WTC11 (cell line): ENCODE data around the gene OR10G3. TPM values are rescaled to one million over a fixed set of nuclear protein-coding genes. Genes with fewer than 3 reads are reported as not detected.

ENCODE experiments used
- ATAC-seq: fragments of 200-7000 bp; cut with Tn5 transposase; 2 replicates; pipeline ENCODE4 v1.10.0; 2021; ENCODE audit warnings: mild to moderate bottlenecking, moderate library complexity
- CTCF ChIA-PET: fragments of 300-600 bp; sonication (Branson Sonifier 250); formaldehyde crosslinking; loops from one replicate; lab custom pipeline; 2021; ENCODE audit warnings: antibody characterized with exemption; lab: Charles Lee
- POLR2A ChIA-PET: fragments of 350-600 bp; sonication (Branson Sonifier 250); formaldehyde crosslinking; loops from one replicate; lab custom pipeline; 2021; ENCODE audit warnings: antibody characterized with exemption; lab: Charles Lee
- DNase-seq: peaks from one replicate; pipeline ENCODE4 v3.0.0; 2021; ENCODE audit warnings: low spot score
- H3K27ac Mint-ChIP-seq: 2 replicates; pipeline ENCODE4 v1.8.0; 2021; ENCODE audit warnings: mixed read lengths
- H3K27me3 Mint-ChIP-seq: 2 replicates; pipeline ENCODE4 v1.8.0; 2021; ENCODE audit warnings: low read depth, mild to moderate bottlenecking, moderate library complexity, mixed read lengths
- H3K36me3 Mint-ChIP-seq: 2 replicates; pipeline ENCODE4 v1.8.0; 2021; ENCODE audit warnings: mixed read lengths
- H3K4me1 Mint-ChIP-seq: 2 replicates; pipeline ENCODE4 v1.8.0; 2022; ENCODE audit warnings: mixed read lengths
- H3K4me3 Mint-ChIP-seq: 2 replicates; pipeline ENCODE4 v1.8.0; 2021; ENCODE audit warnings: mild to moderate bottlenecking, moderate library complexity, mixed read lengths
- H3K9me3 Mint-ChIP-seq: 2 replicates; pipeline ENCODE4 v1.8.0; 2021; ENCODE audit warnings: mixed read lengths
- CREB1 ChIP-seq: sonication (generic); formaldehyde crosslinking; IDR thresholded peaks from 2 replicates; pipeline ENCODE4 v1.8.0; 2023; ENCODE audit warnings: mild to moderate bottlenecking, missing genetic modification reagents
- FOXJ3 ChIP-seq: sonication (generic); formaldehyde crosslinking; IDR thresholded peaks from 2 replicates; pipeline ENCODE4 v1.9.0; 2021; ENCODE audit warnings: missing genetic modification reagents, mild to moderate bottlenecking, borderline replicate concordance
- FOXK1 ChIP-seq: sonication (generic); formaldehyde crosslinking; IDR thresholded peaks from 2 replicates; pipeline ENCODE4 v1.8.0; 2022; ENCODE audit warnings: mild to moderate bottlenecking, moderate library complexity, missing genetic modification reagents
- GRHL2 ChIP-seq: fragments of 250-450 bp; sonication (Bioruptor Pico); IDR thresholded peaks from 2 replicates; pipeline ENCODE4 v1.8.0; 2022; ENCODE audit warnings: mild to moderate bottlenecking, moderate library complexity; ENCODE audit not compliant: insufficient replicate concordance, severe bottlenecking
- GTF2I ChIP-seq: fragments of 250-450 bp; sonication (Bioruptor Pico); conservative IDR thresholded peaks from 2 replicates; pipeline ENCODE4 v1.4.0; 2021; ENCODE audit warnings: mild to moderate bottlenecking
- IRF2 ChIP-seq: sonication (generic); formaldehyde crosslinking; IDR thresholded peaks from 2 replicates; pipeline ENCODE4 v1.8.0; 2022; ENCODE audit warnings: low read depth, missing genetic modification reagents, borderline replicate concordance
- MYBL2 ChIP-seq: sonication (generic); formaldehyde crosslinking; IDR thresholded peaks from 2 replicates; pipeline ENCODE4 v1.8.1; 2023; ENCODE audit warnings: mild to moderate bottlenecking, moderate library complexity, missing genetic modification reagents
- NFYB ChIP-seq: sonication (generic); formaldehyde crosslinking; conservative IDR thresholded peaks from 2 replicates; pipeline ENCODE4 v1.8.0; 2022; ENCODE audit warnings: low read depth, missing genetic modification reagents
- NR3C1 ChIP-seq: sonication (generic); formaldehyde crosslinking; conservative IDR thresholded peaks from 2 replicates; pipeline ENCODE4 v1.8.1; 2023; ENCODE audit warnings: low read depth, mild to moderate bottlenecking, missing genetic modification reagents
- SP1 ChIP-seq: sonication (generic); formaldehyde crosslinking; conservative IDR thresholded peaks from 2 replicates; pipeline ENCODE4 v1.8.1; 2022; ENCODE audit warnings: missing genetic modification reagents
- TEAD4 ChIP-seq: sonication (generic); formaldehyde crosslinking; IDR thresholded peaks from 2 replicates; pipeline ENCODE4 v1.8.0; 2022; ENCODE audit warnings: mild to moderate bottlenecking, missing genetic modification reagents
- ZBTB21 ChIP-seq: sonication (generic); formaldehyde crosslinking; IDR thresholded peaks from 2 replicates; pipeline ENCODE4 v1.8.1; 2023; ENCODE audit warnings: mild to moderate bottlenecking, missing genetic modification reagents, borderline replicate concordance
- ZNF138 ChIP-seq: sonication (generic); formaldehyde crosslinking; conservative IDR thresholded peaks from 2 replicates; pipeline ENCODE4 v1.8.1; 2022; ENCODE audit warnings: mild to moderate bottlenecking, moderate library complexity, missing genetic modification reagents
- ZNF232 ChIP-seq: sonication (generic); formaldehyde crosslinking; IDR thresholded peaks from 2 replicates; pipeline ENCODE4 v1.8.0; 2022; ENCODE audit warnings: mild to moderate bottlenecking, missing genetic modification reagents
- ZNF396 ChIP-seq: fragments of 250-450 bp; sonication (Bioruptor Pico); IDR thresholded peaks from 2 replicates; pipeline ENCODE4 v1.8.0; 2021; ENCODE audit warnings: mild to moderate bottlenecking, moderate library complexity, borderline replicate concordance
- total RNA-seq: library from RNA; stranded (reverse); gene quantifications from 3 replicates; pipeline ENCODE4 v1.2.3, GENCODE V29; 2021
- TF ChIP-seq, protein P1 (sequence below): sonication (generic); formaldehyde crosslinking; conservative IDR thresholded peaks from 2 replicates; pipeline ENCODE4 v1.8.1; 2023; ENCODE audit warnings: mild to moderate bottlenecking, low read depth, missing genetic modification reagents, moderate library complexity
- TF ChIP-seq, protein P2 (sequence below): sonication (generic); formaldehyde crosslinking; IDR thresholded peaks from 2 replicates; pipeline ENCODE4 v1.8.0; 2023; ENCODE audit warnings: mild to moderate bottlenecking, missing genetic modification reagents
- TF ChIP-seq, protein P3 (sequence below): sonication (generic); formaldehyde crosslinking; IDR thresholded peaks from 2 replicates; pipeline ENCODE4 v1.8.1; 2022; ENCODE audit warnings: mild to moderate bottlenecking, missing genetic modification reagents, moderate library complexity, borderline replicate concordance
- TF ChIP-seq, protein P4 (sequence below): fragments of 250-450 bp; sonication (Bioruptor Pico); IDR thresholded peaks from 2 replicates; pipeline ENCODE4 v1.9.0; 2021; ENCODE audit warnings: mild to moderate bottlenecking

The OR10G3 gene
- total RNA-seq, 1 experiment from 2014 or later = not detected

DNA sequence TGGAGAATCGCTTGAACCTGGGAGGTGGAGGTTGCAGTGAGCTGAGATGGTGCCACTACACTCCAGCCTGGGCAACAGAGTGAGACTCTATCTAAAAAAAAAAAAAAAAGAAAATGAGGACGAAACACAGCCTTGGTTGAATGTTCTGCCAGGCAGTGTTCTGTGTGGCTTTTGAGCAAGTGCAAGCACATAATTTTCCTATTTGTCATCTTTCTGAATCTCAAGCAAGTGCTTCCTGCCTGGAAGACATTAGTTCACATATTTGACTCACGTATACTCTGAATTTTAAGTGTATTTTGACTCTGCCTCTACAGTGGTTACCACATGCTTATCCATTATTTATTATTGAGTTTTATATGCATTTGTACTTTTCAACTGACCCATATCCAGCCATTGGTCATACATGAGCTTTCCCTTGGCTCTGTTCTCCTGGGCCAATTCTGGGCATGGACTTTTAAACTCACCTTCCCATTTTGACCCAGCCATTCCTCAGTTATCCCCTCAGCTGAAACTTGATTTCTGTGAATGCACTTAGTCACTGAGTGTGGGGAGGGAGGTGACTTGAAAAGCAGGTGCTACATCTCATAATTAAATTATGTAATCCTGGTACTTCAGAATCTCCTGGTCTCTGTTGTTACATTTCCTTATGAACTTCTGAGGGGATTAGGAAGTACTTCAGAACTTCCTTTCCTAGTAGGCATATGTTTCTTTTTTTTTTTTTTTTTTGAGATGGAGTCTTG, 46.8 kb upstream of the OR10G3 start:
- H3K4me1 Mint-ChIP-seq = peaks cover 8% of the 10 kb centered on the region
- CTCF ChIA-PET = no interaction called here
- DNase-seq (no peak), ATAC-seq (no peak)
- TF ChIP-seq GTF2I (CRISPR knock-in tag) (no peak), FOXJ3 (CRISPR knock-in tag) (no peak), MYBL2 (CRISPR knock-in tag) (no peak), CREB1 (no peak), ZNF232 (no peak), NFYB (CRISPR knock-in tag) (no peak), ZNF138 (CRISPR knock-in tag) (no peak)
- TF ChIP-seq, protein P1, sequence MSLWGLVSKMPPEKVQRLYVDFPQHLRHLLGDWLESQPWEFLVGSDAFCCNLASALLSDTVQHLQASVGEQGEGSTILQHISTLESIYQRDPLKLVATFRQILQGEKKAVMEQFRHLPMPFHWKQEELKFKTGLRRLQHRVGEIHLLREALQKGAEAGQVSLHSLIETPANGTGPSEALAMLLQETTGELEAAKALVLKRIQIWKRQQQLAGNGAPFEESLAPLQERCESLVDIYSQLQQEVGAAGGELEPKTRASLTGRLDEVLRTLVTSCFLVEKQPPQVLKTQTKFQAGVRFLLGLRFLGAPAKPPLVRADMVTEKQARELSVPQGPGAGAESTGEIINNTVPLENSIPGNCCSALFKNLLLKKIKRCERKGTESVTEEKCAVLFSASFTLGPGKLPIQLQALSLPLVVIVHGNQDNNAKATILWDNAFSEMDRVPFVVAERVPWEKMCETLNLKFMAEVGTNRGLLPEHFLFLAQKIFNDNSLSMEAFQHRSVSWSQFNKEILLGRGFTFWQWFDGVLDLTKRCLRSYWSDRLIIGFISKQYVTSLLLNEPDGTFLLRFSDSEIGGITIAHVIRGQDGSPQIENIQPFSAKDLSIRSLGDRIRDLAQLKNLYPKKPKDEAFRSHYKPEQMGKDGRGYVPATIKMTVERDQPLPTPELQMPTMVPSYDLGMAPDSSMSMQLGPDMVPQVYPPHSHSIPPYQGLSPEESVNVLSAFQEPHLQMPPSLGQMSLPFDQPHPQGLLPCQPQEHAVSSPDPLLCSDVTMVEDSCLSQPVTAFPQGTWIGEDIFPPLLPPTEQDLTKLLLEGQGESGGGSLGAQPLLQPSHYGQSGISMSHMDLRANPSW (CRISPR knock-in tag) = no peak
- H3K27ac Mint-ChIP-seq = no peak overlapping the region
- no peaks in the 10 kb centered on the region for H3K36me3 Mint-ChIP-seq
- H3K4me3 Mint-ChIP-seq = no peak overlapping the region
- peaks cover 7% of the 10 kb centered on the region for H3K9me3 Mint-ChIP-seq
- no peaks in the 10 kb centered on the region for H3K27me3 Mint-ChIP-seq
- POLR2A ChIA-PET = no interaction called here

DNA sequence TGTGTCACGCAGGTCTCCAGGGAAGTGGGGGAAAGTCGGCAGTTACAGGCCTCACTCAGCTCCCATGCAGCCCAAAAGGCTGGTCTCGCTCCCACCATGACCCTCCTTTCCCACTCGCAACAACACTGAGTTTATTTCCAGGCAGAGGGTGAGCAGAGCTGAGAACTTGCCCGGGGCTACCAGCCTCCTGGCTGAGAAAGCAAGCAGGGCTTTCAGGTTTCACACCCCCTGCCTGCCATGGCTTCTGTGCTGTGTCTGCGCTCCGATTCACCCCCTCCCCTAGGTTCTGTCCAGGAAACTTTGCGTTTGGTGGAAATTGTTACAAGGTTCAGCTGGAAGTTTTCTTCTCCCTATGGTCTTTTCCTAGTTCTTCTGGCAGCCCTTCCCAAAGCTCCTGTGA, 37.7 kb upstream of the OR10G3 start:
- CTCF ChIA-PET = interaction anchor here (1.3 kb wide), 1 partner anchor 162 kb away, joined by 3 read pairs; the partner anchor contains the start of gene CHD8
- Mint-ChIP-seq H3K36me3 (no peaks in the 10 kb centered on the region), H3K27me3 (no peaks in the 10 kb centered on the region), H3K4me3 (no peak overlapping the region), H3K27ac (no peak overlapping the region; the same call in 1 of the 2 replicates), H3K9me3 (peaks cover 7% of the 10 kb centered on the region), H3K4me1 (peaks cover 27% of the 10 kb centered on the region)
- TF ChIP-seq GTF2I (CRISPR knock-in tag) (no peak), GRHL2 (CRISPR knock-in tag) (no peak), ZNF396 (CRISPR knock-in tag) (no peak), ZBTB21 (CRISPR knock-in tag) (no peak), SP1 (CRISPR knock-in tag) (no peak), IRF2 (CRISPR knock-in tag) (no peak), NR3C1 (CRISPR knock-in tag) (no peak), FOXK1 (CRISPR knock-in tag) (no peak), TEAD4 (CRISPR knock-in tag) (no peak)
- TF ChIP-seq, protein P2, sequence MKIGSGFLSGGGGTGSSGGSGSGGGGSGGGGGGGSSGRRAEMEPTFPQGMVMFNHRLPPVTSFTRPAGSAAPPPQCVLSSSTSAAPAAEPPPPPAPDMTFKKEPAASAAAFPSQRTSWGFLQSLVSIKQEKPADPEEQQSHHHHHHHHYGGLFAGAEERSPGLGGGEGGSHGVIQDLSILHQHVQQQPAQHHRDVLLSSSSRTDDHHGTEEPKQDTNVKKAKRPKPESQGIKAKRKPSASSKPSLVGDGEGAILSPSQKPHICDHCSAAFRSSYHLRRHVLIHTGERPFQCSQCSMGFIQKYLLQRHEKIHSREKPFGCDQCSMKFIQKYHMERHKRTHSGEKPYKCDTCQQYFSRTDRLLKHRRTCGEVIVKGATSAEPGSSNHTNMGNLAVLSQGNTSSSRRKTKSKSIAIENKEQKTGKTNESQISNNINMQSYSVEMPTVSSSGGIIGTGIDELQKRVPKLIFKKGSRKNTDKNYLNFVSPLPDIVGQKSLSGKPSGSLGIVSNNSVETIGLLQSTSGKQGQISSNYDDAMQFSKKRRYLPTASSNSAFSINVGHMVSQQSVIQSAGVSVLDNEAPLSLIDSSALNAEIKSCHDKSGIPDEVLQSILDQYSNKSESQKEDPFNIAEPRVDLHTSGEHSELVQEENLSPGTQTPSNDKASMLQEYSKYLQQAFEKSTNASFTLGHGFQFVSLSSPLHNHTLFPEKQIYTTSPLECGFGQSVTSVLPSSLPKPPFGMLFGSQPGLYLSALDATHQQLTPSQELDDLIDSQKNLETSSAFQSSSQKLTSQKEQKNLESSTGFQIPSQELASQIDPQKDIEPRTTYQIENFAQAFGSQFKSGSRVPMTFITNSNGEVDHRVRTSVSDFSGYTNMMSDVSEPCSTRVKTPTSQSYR = no peak
- TF ChIP-seq, protein P3, sequence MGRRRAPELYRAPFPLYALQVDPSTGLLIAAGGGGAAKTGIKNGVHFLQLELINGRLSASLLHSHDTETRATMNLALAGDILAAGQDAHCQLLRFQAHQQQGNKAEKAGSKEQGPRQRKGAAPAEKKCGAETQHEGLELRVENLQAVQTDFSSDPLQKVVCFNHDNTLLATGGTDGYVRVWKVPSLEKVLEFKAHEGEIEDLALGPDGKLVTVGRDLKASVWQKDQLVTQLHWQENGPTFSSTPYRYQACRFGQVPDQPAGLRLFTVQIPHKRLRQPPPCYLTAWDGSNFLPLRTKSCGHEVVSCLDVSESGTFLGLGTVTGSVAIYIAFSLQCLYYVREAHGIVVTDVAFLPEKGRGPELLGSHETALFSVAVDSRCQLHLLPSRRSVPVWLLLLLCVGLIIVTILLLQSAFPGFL = no peak
- TF ChIP-seq, protein P4, sequence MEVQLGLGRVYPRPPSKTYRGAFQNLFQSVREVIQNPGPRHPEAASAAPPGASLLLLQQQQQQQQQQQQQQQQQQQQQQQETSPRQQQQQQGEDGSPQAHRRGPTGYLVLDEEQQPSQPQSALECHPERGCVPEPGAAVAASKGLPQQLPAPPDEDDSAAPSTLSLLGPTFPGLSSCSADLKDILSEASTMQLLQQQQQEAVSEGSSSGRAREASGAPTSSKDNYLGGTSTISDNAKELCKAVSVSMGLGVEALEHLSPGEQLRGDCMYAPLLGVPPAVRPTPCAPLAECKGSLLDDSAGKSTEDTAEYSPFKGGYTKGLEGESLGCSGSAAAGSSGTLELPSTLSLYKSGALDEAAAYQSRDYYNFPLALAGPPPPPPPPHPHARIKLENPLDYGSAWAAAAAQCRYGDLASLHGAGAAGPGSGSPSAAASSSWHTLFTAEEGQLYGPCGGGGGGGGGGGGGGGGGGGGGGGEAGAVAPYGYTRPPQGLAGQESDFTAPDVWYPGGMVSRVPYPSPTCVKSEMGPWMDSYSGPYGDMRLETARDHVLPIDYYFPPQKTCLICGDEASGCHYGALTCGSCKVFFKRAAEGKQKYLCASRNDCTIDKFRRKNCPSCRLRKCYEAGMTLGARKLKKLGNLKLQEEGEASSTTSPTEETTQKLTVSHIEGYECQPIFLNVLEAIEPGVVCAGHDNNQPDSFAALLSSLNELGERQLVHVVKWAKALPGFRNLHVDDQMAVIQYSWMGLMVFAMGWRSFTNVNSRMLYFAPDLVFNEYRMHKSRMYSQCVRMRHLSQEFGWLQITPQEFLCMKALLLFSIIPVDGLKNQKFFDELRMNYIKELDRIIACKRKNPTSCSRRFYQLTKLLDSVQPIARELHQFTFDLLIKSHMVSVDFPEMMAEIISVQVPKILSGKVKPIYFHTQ = no peak
- DNase-seq (no peak), ATAC-seq (peak; percentile 36; the same call in 1 of the 2 replicates)
- POLR2A ChIA-PET = no interaction called here
